Stimulated activated CD4-positive, alpha-beta T cell treated with anti-CD3 and anti-CD28 coated beads, Interleukin-15, amount 100 ng/mL, for 1 hour (primary cell): ENCODE measurements around the gene RAI1.
A peak's percentile ranks its signal among the peaks of the same experiment; 100 is the strongest.
"Not testable (repeated sequence)": the region's sequence is repeated elsewhere in the genome, so short reads cannot be mapped to it uniquely, and the experiment has no call there.

Experiments
- DNase-seq, 2 donors: peaks; one replicate each; pipeline ENCODE4 v3.0.0-alpha.2; 2020; ENCODE audit warnings: low read depth in 1 of 2, low spot score in 1 of 2

Gene RAI1, protein sequence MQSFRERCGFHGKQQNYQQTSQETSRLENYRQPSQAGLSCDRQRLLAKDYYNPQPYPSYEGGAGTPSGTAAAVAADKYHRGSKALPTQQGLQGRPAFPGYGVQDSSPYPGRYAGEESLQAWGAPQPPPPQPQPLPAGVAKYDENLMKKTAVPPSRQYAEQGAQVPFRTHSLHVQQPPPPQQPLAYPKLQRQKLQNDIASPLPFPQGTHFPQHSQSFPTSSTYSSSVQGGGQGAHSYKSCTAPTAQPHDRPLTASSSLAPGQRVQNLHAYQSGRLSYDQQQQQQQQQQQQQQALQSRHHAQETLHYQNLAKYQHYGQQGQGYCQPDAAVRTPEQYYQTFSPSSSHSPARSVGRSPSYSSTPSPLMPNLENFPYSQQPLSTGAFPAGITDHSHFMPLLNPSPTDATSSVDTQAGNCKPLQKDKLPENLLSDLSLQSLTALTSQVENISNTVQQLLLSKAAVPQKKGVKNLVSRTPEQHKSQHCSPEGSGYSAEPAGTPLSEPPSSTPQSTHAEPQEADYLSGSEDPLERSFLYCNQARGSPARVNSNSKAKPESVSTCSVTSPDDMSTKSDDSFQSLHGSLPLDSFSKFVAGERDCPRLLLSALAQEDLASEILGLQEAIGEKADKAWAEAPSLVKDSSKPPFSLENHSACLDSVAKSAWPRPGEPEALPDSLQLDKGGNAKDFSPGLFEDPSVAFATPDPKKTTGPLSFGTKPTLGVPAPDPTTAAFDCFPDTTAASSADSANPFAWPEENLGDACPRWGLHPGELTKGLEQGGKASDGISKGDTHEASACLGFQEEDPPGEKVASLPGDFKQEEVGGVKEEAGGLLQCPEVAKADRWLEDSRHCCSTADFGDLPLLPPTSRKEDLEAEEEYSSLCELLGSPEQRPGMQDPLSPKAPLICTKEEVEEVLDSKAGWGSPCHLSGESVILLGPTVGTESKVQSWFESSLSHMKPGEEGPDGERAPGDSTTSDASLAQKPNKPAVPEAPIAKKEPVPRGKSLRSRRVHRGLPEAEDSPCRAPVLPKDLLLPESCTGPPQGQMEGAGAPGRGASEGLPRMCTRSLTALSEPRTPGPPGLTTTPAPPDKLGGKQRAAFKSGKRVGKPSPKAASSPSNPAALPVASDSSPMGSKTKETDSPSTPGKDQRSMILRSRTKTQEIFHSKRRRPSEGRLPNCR (N-terminal part only)

DNA sequence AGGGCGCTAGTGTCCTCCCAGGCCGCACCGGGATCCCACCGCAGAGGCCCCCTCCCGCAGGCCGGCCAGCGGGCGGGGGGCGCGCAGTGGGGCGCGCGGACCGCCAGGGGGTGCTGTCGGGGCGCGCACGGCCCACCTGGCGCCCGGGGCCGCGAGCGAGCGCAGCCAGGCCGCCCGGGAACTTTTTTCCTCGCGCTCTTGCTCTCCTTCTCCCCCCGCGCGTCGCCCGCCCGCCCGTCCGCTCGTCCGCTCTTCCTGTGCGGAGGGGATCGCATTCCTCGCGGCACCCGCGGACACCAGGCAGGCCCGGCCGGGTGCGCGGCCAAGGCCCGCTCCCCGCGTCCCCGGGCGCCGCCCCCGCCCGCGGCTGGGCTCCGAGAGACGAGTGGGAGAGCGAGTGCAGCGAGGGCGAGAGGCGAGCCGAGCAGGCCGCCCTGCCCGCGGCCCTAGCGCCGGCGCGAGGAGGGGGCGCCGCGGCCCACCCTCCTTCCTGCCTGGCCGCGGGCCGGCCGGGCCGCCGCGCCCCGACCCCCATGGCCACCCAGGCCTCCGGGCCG is at the start of gene RAI1:
RAI1 (plus strand) TSS at position 272 of the 557 bp plus-strand sequence. CDS start 111,491 bp downstream, outside the sequence.
- peak; percentile 52 to 71 for DNase-seq

DNA sequence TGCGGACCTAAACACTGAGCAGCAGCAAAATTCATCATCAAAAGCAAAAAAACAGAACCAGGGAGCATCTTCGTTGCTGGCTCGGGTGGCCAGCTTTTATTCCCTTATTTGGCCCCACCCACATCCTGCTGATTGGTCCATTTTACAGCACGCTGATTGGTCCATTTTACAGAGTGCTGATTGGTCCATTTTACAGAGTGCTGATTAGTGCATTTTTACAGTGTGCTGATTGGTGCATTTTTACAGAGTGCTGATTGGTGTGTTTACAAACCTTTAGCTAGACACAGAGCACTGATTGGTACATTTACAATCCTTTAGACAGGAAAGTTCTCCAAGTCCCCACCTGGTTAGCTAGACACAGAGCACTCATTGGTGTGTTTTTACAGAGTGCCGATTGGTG is 48.6 kb upstream of the RAI1 start:
- not testable (repeated sequence) for DNase-seq

DNA sequence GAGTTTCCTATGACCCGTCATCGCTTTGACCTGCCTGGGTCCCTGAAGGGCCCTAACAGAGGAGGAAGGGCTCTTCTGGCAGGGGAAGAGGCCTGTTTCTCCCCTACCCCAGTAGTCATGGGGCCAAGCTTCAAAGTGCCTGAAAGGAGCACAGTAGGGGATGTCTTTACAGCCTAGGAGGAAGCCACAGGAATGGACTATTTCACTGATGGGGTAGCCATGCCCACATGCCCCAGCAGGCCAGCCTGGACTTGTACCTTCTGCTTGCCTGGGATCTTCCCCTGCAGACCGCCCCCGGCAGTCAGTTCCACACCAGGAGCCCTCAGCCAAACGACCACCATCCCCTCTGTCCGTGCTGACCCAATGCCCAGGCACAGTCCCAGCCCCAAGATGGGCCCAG is 47.9 kb upstream of the RAI1 start:
- no peak for DNase-seq

DNA sequence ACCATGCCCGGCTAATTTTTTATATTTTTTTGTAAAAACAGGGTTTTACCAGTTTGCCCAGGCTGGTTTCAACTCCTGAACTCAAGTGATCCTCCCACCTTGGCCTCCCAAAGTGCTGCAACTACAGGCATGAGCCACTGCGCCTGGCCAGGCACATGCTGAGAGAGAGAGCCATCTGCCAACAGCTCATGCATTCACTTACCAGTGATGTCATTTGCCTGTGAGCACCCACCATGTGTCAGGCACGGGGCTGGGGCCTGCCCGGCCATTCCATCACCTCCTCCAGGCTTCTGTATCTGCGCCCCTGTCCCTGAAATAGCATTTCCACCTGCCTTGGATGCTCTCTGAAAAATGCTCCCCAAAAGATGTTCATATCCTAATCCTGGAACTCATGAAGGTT is 46.1 kb upstream of the RAI1 start:
- no peak for DNase-seq

DNA sequence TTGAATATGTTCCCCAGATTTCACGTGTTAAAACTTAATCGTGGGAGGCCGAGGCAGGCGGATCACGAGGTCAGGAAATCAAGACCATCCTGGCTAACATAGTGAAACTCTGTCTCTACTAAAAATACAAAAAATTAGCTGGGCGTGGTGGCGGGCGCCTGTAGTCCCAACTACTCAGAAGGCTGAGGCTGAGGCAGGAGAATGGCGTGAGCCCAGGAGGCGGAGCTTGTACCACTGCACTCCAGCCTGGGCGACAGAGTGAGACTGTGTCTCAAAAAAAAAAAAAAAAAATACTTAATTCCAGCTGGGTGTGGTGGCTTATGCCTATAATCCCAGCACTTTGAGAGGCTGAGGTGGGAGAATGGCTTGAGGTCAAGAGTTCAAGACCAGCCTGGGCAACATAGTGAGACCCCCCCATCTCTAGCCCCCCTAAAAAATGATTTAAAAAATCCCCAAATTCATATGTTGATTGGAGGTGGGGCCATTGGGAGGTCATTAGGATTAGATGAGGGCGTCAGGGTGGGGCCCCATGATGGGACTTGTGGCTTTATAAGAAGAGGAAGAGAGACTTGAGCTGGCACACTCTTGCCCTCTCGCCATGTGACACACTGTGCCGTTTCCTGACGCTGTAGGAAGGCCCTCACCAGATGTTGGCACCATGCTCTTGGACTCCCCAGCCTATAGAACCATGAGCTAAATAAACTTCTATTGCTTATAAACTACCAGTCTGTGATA is 45.6 kb upstream of the RAI1 start:
- not testable (repeated sequence) for DNase-seq

DNA sequence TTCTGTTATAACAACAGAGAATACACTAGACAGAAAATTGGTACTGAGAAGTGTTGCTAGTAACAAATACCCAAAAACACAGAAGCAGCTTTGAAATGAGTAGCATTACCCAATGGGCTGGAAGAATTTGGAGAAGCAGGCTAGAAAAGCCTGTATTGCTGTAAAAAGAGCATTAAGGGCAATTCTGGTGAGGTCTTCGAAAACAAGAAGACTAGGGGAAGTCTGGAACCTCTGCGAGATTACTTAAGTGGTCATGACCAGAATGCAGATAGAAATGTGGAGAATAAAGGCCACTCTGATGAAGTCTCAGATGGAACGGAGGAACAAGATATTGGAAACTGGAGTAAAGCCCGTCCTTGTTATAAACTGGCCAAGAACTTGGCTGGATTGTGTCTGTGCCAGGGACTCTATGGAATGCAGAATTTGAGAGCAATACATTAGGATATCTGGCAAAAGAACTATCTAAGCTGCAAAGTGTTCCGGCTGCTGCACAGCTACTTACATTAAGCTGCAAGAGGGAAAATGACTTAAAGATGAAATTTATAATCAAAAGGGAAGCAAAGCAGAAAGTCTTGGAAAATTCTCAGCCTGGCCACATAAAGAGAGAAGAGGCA is 44.9 kb upstream of the RAI1 start:
- no peak for DNase-seq

DNA sequence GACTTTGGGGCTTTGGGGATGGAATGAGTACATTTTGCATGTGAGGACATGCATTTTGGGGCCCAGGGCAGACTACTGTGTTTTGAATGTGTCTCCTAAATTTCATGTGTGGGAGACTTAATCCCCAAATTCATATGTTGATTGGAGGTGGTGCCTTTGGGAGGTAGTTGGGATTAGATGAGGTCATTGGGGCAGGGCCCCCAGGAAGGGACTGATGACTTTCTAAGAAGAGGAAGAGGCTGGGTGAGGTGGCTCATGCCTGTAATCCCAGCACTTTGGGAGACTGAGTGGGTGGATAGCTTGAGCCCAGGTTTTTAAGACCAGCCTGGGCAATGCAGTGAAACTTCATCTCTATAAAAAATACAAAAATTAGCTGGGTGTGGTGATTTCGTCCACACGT is 42.8 kb upstream of the RAI1 start:
- no peak for DNase-seq

DNA sequence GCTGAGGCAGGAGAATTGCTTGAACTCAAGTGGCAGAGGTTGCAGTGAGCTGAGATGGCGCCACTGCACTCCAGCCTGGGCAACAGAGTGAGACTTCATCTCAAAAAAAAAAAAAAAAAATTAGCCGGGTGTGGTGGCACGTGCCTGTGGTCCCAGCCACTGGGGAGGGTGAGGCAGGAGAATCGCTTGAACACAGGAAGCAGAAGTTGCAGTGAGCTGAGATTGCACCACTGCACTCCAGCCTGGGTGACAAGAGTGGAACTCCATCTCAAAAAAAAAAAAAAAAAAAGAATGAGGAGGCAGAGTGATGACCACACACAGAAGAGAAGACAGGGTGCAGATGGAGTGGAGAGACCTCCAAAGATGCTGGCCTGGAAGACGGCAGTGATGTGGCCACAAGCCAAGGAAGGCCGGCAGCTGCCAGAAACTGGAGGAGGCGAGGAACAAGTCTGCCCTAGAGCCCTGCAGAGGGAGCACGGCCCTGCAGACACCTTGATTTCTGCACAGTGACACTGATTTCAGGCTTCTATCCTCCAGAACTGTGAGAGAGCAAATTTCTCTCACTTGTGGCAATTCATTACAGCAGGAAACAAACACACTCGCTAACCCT is 41.5 kb upstream of the RAI1 start:
- DNase-seq = not testable (repeated sequence)

DNA sequence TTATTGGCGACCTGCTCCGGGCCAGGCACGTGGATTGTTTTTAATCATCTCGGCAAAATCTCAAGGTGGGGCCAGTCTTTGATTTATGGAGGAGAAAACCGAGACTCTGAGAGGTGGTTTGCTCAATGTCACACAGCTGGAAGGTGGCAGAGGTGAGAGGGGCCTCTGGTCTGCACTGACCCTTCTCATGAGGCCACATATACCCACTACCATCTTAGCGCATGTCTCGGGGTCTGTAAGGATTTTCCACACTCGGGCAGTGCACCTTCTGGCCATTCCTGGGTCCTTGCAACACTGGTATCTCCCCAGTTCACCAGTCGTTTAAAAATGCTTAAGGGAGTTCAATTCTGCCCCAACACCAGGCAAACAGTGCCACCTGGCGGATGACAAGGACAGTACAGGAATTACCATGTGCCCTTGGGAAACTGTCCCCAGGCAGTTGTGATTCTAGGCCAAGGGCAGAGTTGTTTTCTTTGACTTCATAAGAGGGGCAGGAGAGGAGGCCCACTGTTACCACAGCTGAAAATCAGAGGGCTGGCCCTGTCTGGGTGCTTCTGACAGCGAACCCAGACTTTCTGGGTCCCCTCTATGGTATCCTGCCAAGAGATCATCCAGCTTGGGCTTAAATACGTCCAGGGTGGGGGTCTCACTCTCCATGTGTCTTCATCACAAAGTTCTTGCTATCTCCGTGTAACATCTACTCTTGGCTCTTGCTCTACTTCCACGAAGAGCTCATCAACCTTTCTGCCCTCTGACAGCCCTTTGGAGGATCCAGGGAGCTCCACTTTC is 39.4 kb upstream of the RAI1 start:
- peak; percentile 62 to 63 for DNase-seq

DNA sequence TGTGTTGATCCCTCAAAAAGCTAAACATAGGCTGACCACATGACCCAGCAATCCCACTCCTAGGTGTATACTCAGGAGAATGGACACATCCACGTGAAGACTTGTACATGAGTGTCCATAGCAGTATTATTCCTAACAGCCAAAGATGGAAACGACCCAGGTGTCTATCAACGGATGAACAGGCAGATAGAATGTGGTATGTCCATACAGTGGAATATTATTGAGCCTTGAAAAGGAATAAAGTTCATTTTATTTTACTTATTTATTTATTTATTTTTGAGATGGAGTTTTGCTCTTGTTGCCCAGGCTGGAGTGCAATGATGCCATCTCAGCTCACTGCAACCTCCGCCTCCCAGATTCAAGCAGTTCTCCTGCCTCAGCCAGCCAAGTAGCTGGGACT is 36.1 kb upstream of the RAI1 start:
- DNase-seq = not testable (repeated sequence)

DNA sequence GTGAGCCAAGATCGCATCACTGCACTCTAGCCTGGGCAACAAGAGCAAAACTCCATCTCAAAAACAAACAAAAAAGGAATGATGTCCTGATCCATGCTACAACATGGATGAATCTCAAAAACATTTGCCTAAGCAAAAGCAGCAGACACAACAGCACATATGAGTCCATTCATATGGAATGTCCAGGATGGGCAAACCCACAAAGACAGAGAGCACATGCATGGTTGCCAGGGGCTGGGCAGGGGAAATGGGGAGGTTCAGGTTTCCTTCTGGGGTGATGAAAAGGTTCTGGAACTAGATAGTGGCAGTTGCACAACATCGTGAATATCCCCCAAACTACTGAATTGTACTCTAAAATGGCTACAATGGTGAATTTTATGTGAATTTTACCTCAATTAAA is 35.3 kb upstream of the RAI1 start:
- DNase-seq = no peak

DNA sequence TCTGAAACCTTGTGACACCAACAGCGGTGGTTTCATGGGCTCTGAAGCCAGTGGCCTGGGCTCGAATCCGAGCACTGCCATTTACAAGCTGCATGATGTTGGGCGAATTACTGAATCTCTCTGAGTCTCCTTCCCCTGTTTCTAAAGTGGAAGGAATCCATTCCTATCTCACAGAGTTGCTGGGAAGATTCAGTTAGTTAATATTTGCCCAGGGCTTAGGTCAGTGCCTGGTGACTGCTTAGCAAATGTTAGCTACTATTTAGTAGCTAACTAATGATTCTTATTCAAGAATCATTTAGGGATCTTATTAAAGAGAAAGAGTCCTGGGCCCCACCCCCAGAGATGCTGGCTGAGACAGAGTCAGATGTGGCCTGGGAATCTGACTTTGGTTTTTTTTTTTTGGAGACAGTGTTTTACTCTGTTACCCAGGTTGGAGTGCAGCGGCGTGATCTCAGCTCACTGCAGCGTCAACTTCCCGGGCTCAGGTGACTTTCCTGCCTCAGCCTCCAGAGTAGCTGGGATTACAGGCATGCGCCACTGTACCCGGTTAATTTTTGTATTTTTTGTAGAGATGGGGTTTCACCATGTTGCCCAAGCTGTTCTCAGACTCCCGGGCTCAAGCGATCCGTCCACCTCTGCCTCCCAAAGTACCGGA is 33.6 kb upstream of the RAI1 start:
- no peak for DNase-seq

DNA sequence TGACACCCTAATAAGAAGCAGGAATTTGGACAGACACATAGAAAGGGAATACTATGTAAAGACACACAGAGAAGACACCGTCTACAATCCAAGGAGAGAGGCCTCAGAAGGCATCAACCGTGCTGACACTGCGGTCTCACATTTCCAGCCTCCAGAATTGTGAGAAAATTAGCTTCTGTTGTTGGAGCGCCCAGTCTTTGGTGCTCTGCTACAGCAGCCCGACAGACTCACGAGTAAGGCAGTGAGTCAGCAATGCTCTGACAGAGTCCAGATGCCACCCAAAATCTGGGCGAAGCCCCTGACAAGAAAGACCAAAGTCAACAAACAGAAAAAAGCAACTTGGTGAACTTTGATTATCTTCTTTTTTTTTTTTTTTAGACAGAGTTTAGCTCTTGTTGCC is 32.5 kb upstream of the RAI1 start:
- no peak for DNase-seq

DNA sequence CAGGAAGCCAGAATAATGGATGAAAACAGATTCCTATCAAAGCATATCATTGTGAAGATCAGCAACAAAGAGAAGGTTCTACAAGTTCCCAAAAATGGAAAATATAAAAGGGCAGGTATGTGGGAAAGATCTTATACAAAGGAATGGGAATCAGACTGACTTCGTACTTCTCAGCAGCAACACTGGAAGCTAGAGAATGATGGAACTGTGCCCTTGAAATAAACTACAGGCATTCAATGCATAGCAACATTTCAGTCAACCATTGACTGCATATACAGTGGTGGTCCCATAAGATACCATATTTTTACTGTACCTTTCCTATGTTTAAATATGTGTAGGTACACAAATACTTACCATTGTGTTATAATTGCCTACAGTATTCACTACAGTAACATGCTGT is 30.3 kb upstream of the RAI1 start:
- no peak for DNase-seq

DNA sequence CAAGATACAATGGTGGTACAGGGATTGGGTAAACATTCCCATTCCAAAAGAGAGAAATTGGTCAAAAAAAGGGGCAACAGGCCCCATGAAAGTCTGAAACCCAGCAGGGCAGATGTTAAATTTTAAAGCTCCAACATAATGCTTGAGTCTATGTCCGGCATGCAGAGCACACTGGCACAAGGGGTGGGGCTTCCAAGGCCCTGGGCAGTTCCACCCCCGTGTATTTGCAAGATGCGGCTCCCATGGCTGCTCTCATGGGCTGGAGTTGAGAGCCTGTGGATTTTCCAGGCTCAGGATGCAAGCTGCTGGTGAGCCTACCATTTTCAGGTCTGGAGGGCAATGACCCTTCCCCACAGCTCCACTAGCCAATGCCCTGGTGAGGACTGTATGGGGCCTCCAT is 27.9 kb upstream of the RAI1 start:
- DNase-seq = no peak

DNA sequence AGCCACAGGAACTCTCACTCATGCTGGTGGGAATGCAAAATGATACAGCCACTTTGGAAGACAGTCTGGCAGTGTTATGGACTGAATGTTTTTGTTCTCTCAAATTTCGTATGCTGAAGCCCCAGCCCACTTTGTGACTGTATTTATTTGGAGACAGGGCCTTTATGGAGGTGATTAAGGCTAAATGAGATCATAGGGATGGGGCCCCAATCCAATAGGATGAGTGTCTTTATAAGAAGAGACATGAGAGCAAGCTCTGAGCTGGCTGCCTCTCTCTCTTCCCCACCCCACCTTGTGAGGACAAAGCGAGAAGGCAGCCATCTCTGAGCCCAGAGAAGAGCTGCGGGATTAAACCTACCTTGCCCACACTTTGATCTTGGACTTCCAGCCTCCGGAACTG is 21.9 kb upstream of the RAI1 start:
- no peak for DNase-seq

DNA sequence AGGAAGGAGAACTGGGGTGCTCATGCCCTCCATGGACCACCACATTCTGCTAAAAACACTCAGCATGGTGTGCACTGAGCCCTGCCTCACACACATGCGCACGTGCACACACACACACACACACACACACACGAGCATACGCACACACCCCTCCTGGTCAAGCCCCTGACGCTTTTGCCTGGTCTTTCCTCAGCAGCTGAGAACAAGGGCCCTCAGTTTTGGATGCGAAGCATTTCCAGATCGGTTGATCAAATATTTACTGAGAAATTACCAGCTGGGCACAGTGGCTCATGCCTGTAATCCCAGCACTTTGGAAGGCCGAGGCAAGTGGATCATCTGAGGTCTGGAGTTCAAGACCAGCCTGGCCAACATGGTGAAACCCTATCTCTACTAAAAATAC is 20.1 kb upstream of the RAI1 start:
- DNase-seq = no peak

DNA sequence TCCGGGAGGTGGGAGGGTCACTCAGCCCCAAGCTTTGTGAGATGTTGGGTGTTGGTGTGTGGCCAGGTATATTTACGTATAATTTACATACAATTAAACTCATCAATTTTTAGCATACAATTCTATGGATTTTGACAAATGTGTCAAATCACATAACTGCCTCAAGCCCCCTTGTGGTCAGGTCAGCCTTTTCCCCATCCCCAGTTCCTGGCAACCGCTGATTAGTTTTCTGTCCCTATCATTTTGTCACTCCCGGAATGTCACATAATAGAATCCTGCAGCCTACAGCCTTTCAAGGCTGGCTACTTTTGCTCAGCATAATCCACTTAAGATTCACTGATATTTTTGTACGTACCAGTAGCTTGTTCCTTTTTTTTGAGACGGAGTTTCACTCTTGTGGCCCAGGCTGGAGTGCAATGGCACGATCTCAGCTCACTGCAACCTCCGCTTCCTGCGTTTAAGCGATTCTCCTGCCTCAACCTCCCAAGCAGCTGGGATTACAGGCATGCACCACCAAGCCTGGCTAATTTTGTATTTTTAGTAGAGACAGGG is 19.3 kb upstream of the RAI1 start:
- no peak for DNase-seq
